GM12801 (cell line): Measurements from ENCODE around the gene IFRD2.

Source experiments
- CTCF ChIP-seq: IDR thresholded peaks from one replicate; pipeline ENCODE4 v1.5.1; 2011; ENCODE audit warnings: control low read depth; ENCODE audit not compliant: insufficient read length; ENCODE audit errors: extremely low read depth

Gene IFRD2

GRCh38 chr3:50279255-50280016 lies 12.8 kb downstream of the IFRD2 start:
- no peak for TF ChIP-seq CTCF

- TF ChIP-seq CTCF: no peak
Observed at GRCh38 chr3:50278880-50279224, 13.4 kb downstream of the IFRD2 start, which contains the start of gene LSMEM2. LSMEM2 (plus strand) TSS chr3:50279087; CDS start chr3:50279114, 27 bp downstream.

GRCh38 chr3:50278123-50278879 lies 13.9 kb downstream of the IFRD2 start:
- no peak for TF ChIP-seq CTCF

DNA sequence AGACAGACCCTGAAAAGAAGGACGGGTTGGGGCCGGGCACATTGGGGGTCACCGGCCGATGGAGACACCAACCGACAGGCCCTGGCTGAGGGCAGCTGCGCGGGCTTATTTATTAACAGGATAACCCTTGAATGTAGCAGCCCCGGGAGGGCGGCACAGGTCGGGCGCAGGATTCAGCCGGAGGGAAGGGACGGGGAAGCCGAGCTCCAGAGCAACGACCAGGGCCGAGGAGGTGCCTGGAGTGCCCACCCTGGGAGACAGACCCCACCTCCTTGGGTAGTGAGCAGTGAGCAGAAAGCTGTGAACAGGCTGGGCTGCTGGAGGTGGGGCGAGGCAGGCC lies 15.5 kb downstream of the IFRD2 start:
- TF ChIP-seq CTCF: no peak

- TF ChIP-seq CTCF: no peak
Observed at GRCh38 chr3:50275996-50276761, 16.1 kb downstream of the IFRD2 start.

GRCh38 chr3:50275141-50275995 lies 16.9 kb downstream of the IFRD2 start:
- no peak for TF ChIP-seq CTCF
